MCF 10A (cell line): ENCODE measurements around the gene S1PR2. TPM values are rescaled to one million over a fixed set of nuclear protein-coding genes. Genes with fewer than 3 reads are reported as not detected.

Source experiments
- BruUV-seq: library from RNA; stranded (reverse); fragments of 400-500 nt; replicated peaks from 2 replicates; lab custom pipeline; 2021; lab: Mats Ljungman, UMichigan
- CTCF ChIA-PET: fragments of 300-600 bp; sonication (Branson Sonifier 250); formaldehyde crosslinking; extraction: SDS; loops from one replicate; lab custom pipeline; 2021; ENCODE audit warnings: antibody characterized with exemption, inconsistent platforms; lab: Yijun Ruan, JAX
- POLR2A ChIA-PET: fragments of 300-600, 350-650 bp; sonication (Branson Sonifier 250); formaldehyde crosslinking; extraction: SDS; loops from one replicate; lab custom pipeline; 2020; ENCODE audit warnings: antibody characterized with exemption, inconsistent platforms; lab: Yijun Ruan, JAX
- DNase-seq: peaks from one replicate; pipeline ENCODE4 v3.0.0-alpha.2; 2018; ENCODE audit not compliant: unreplicated experiment
- H3K27ac Mint-ChIP-seq: one replicate; pipeline ENCODE4 v1.8.0; 2022; ENCODE audit warnings: mild to moderate bottlenecking, low read depth, mixed read lengths; ENCODE audit not compliant: unreplicated experiment
- H3K27me3 Mint-ChIP-seq: one replicate; pipeline ENCODE4 v1.8.0; 2022; ENCODE audit warnings: mixed read lengths; ENCODE audit not compliant: insufficient read depth, unreplicated experiment
- H3K36me3 Mint-ChIP-seq: one replicate; pipeline ENCODE4 v1.8.0; 2022; ENCODE audit warnings: mild to moderate bottlenecking, moderate library complexity, mixed read lengths; ENCODE audit not compliant: insufficient read depth, unreplicated experiment
- H3K4me1 Mint-ChIP-seq: one replicate; pipeline ENCODE4 v1.8.0; 2022; ENCODE audit warnings: mixed read lengths; ENCODE audit not compliant: insufficient read depth, unreplicated experiment
- H3K4me3 Mint-ChIP-seq: one replicate; pipeline ENCODE4 v1.8.0; 2022; ENCODE audit warnings: mild to moderate bottlenecking, moderate library complexity, mixed read lengths; ENCODE audit not compliant: unreplicated experiment
- H3K9me3 Mint-ChIP-seq: one replicate; pipeline ENCODE4 v1.8.0; 2022; ENCODE audit warnings: mixed read lengths; ENCODE audit not compliant: unreplicated experiment
- intact Hi-C: fragments of 100-400 bp; cut with micrococcal nuclease; formaldehyde crosslinking; loops from 2 replicates; pipeline ENCODE4 v1.14.1; 2022
- total RNA-seq: library from RNA; stranded (reverse); gene quantifications from 2 replicates; pipeline ENCODE4 v1.2.3, GENCODE V29; 2022
- TF ChIP-seq, protein P1 (sequence below): fragments of 200-600 bp; IDR thresholded peaks from one replicate; pipeline ENCODE4 v1.8.0; 2022; ENCODE audit warnings: antibody characterized with exemption, mild to moderate bottlenecking; ENCODE audit not compliant: unreplicated experiment

The S1PR2 gene
- total RNA-seq, 1 experiment from 2014 or later, result 0.89 TPM

DNA sequence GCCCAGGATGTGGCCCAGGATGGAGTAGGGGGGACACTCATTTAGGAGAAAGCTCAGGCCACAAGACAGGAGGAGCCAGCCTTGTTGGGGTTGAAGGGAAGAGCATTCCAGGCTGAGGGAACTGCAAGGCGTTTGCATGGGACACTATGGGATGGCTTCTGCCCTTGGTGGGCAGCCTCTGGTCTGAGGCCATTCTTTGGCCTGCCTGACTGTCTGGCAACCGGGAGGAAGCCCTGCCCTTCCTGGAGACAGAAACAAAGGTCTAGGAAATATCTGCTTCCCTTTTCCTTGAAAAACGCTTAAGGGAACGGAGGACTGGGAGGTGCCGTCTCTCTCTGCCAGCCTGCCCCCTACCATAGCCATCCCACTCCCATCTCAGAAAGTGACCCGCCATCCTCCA, 36.9 kb upstream of the S1PR2 start:
- no peak overlapping the region for H3K4me3 Mint-ChIP-seq
- no peak overlapping the region for H3K27ac Mint-ChIP-seq
- no peaks in the 10 kb centered on the region for H3K9me3 Mint-ChIP-seq
- intact Hi-C loops, result loop anchor here (2.0 kb wide), 1 partner anchor 113 kb away; the partner anchor contains the start of gene TYK2
- TF ChIP-seq, protein P1, sequence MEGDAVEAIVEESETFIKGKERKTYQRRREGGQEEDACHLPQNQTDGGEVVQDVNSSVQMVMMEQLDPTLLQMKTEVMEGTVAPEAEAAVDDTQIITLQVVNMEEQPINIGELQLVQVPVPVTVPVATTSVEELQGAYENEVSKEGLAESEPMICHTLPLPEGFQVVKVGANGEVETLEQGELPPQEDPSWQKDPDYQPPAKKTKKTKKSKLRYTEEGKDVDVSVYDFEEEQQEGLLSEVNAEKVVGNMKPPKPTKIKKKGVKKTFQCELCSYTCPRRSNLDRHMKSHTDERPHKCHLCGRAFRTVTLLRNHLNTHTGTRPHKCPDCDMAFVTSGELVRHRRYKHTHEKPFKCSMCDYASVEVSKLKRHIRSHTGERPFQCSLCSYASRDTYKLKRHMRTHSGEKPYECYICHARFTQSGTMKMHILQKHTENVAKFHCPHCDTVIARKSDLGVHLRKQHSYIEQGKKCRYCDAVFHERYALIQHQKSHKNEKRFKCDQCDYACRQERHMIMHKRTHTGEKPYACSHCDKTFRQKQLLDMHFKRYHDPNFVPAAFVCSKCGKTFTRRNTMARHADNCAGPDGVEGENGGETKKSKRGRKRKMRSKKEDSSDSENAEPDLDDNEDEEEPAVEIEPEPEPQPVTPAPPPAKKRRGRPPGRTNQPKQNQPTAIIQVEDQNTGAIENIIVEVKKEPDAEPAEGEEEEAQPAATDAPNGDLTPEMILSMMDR, result no peak
- H3K36me3 Mint-ChIP-seq, result no peaks in the 10 kb centered on the region
- BruUV-seq, result no TSS peak
- no peaks in the 10 kb centered on the region for H3K27me3 Mint-ChIP-seq
- ChIA-PET CTCF (interaction anchor here (0.7 to 6.3 kb wide), 10 partner anchors 8 to 125 kb away, joined by 3 to 103 read pairs (median 6); partner anchors contain the start of gene TYK2), POLR2A (interaction anchor here (1.2 kb wide), 1 partner anchor 112 kb away, joined by 3 read pairs; the partner anchor contains the start of gene TYK2)
- no peak for DNase-seq
- H3K4me1 Mint-ChIP-seq, result no peaks in the 10 kb centered on the region

GRCh38 chr19:10266706-10267105, 35.6 kb upstream of the S1PR2 start:
- Mint-ChIP-seq H3K27me3 (no peaks in the 10 kb centered on the region), H3K36me3 (no peaks in the 10 kb centered on the region), H3K27ac (no peak overlapping the region), H3K9me3 (no peaks in the 10 kb centered on the region), H3K4me1 (no peaks in the 10 kb centered on the region), H3K4me3 (no peak overlapping the region)
- no TSS peak for BruUV-seq
- TF ChIP-seq, protein P1, result no peak
- ChIA-PET CTCF (interaction anchor here (0.6 to 6.3 kb wide), 6 partner anchors 7 to 223 kb away, joined by 3 to 103 read pairs (median 6); no protein-coding TSS in a partner anchor), POLR2A (no interaction called here)
- intact Hi-C loops, result no loop called here
- no peak for DNase-seq

DNA sequence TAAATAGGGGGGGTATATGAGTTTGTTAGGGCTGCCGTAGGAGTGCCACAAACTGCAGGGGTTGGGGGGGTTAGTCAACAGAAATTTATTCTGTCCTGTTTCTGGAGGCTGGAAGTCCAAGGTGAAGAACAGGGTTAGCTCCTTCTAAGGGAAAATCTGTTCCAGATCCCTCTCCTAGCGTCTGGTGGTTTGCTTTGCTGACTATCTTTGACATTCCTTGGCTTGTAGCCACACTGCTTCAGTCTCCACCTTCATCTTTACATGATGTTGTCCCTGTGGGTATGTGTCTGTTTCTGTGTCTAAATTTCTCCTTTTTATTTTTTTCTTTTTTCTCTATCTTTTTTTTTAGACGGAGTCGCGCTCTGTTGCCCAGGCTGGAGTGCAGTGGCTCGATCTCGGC, 31.6 kb upstream of the S1PR2 start:
- peaks cover 13% of the 10 kb centered on the region for H3K36me3 Mint-ChIP-seq
- H3K4me1 Mint-ChIP-seq, result no peaks in the 10 kb centered on the region
- POLR2A ChIA-PET, result no interaction called here
- H3K27ac Mint-ChIP-seq, result no peak overlapping the region
- no peak for DNase-seq
- H3K4me3 Mint-ChIP-seq, result no peak overlapping the region
- CTCF ChIA-PET, result interaction anchor here (0.7 to 1.0 kb wide), 4 partner anchors 122 to 150 kb away, joined by 3 to 5 read pairs (median 4); no protein-coding TSS in a partner anchor
- no peaks in the 10 kb centered on the region for H3K27me3 Mint-ChIP-seq
- TF ChIP-seq, protein P1, result no peak
- no TSS peak for BruUV-seq
- H3K9me3 Mint-ChIP-seq, result no peaks in the 10 kb centered on the region
- intact Hi-C loops, result no loop called here

DNA sequence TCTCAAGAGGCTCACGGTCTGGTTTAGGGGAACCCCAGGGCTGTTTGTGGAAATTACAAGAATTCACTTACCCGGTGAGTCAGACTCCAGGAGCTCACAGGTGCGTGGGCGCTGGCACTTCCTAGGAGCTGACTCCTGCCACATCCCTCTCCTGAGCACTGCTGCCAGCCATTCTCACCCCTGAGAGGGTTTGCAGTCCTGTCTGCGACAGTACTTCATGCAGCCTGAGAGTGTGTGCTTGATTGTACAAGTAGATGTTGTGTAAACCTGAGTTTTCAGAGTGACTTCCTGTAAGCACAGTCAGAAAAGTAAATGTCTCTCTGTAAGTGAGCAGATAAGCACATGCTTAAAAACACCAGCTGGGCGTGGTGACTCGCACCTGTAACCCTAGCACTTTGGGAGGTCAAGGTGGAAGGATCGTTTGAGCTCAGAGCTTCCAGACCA, 29.0 kb upstream of the S1PR2 start:
- no peaks in the 10 kb centered on the region for H3K4me1 Mint-ChIP-seq
- H3K4me3 Mint-ChIP-seq, result no peak overlapping the region

More for the DNA sequence above, 29.0 kb upstream of the S1PR2 start:
- no TSS peak for BruUV-seq
- DNase-seq, result peak; percentile 87
- TF ChIP-seq, protein P1, result no peak
- CTCF ChIA-PET, result interaction anchor here (0.5 to 5.0 kb wide), 31 partner anchors 7 to 454 kb away, joined by 3 to 68 read pairs (median 4); partner anchors contain the start of genes CDC37, ICAM1 and MRPL4
- intact Hi-C loops, result no loop called here
- Mint-ChIP-seq H3K36me3 (peaks cover 35% of the 10 kb centered on the region), H3K27me3 (no peaks in the 10 kb centered on the region), H3K9me3 (no peaks in the 10 kb centered on the region), H3K27ac (peak overlapping the region; percentile 35)
- POLR2A ChIA-PET, result interaction anchor here (0.5 to 3.1 kb wide), 15 partner anchors 8 to 296 kb away, joined by 3 to 23 read pairs (median 4); partner anchors contain the start of genes CDC37, DNMT1, ICAM1 and ICAM5
